Heart right ventricle (tissue), 16 donors: ENCODE measurements around the gene C2CD5. TPM values are rescaled to one million over a fixed set of nuclear protein-coding genes. Genes with fewer than 3 reads are reported as not detected.

Experiments
- ATAC-seq, 8 donors: fragments of 200-7000 bp; cut with Tn5 transposase; one replicate each; pipeline ENCODE4 v1.9.1; 2020; ENCODE audit warnings: mild to moderate bottlenecking in 8 of 8, moderate library complexity in 8 of 8, moderate number of reproducible peaks in 1 of 8
- DNase-seq, 2 donors: peaks; one replicate each; pipeline ENCODE4 v3.0.0-alpha.2; 2020
- H3K27ac ChIP-seq, 10 donors: fragments of 200-600 bp; sonication (generic) in 2 of 10; one replicate each; pipeline versions ENCODE4 v1.5.0 to v1.8.0; 2020 to 2022; ENCODE audit warnings: mild to moderate bottlenecking in 3 of 10
- H3K27me3 ChIP-seq, 7 donors: fragments of 200-600 bp; one replicate each; pipeline ENCODE4 v1.8.0; 2021 to 2022; ENCODE audit warnings: mild to moderate bottlenecking in 2 of 7
- H3K36me3 ChIP-seq, 9 donors: fragments of 200-600 bp; sonication (generic) in 1 of 9; one replicate each; pipeline versions ENCODE4 v1.5.0 to v1.8.0; 2020 to 2022; ENCODE audit warnings: mild to moderate bottlenecking in 2 of 9
- H3K4me1 ChIP-seq, 9 donors: fragments of 200-600 bp; sonication (generic) in 1 of 9; one replicate each; pipeline versions ENCODE4 v1.5.0 to v1.8.0; 2020 to 2022; ENCODE audit warnings: mild to moderate bottlenecking in 4 of 9
- H3K4me3 ChIP-seq, 10 donors: fragments of 200-600 bp; sonication (generic) in 2 of 10; one replicate each; pipeline versions ENCODE4 v1.5.0 to v1.8.0; 2020 to 2022; ENCODE audit warnings: mild to moderate bottlenecking in 7 of 10, moderate library complexity in 2 of 10
- H3K9me3 ChIP-seq, 11 donors: fragments of 200-600 bp in 10 of 11; sonication (generic) in 2 of 11; one replicate each; pipeline versions ENCODE4 v1.5.0 to v1.8.0; 2013 to 2022; ENCODE audit warnings: mild to moderate bottlenecking in 2 of 11, control low read depth in 1 of 11, moderate library complexity in 1 of 11
- CTCF ChIP-seq, 9 donors: fragments of 200-600 bp; sonication (generic) in 2 of 9; IDR thresholded peaks; one replicate each; pipeline versions ENCODE4 v1.5.0 to v1.8.0; 2021 to 2022; ENCODE audit warnings: antibody characterized with exemption in 9 of 9, mild to moderate bottlenecking in 5 of 9, moderate library complexity in 1 of 9
- WGBS, 2 donors: extraction: QIAGEN DNeasy Blood & Tissue Kit; methylation state at CpG; one replicate each; pipeline ENCODE4 v1.1.7; 2013; ENCODE audit warnings: inconsistent platforms in 1 of 2; 5-methylcytosine and 5-hydroxymethylcytosine counted together
- intact Hi-C, 10 donors: fragments of 100-400 bp; cut with DNase I; formaldehyde crosslinking; loops; one replicate each; pipeline versions ENCODE4 v1.11.1 to v1.14.2; 2022
- polyA plus RNA-seq, 2 donors: library from polyadenylated mRNA; stranded (reverse); fragments of 200-250 nt; gene quantifications; one replicate each; pipeline ENCODE4 v1.2.3, GENCODE V29; 2013
- total RNA-seq, 10 donors: library from RNA; stranded (reverse); fragmentation: NEBNext Ultra II Directional in 3 of 10; extraction: Animal tissue kit (Norgen Biotek cat#: 25700) in 3 of 10; gene quantifications; one replicate each; pipeline versions ENCODE4 v1.2.1 to v1.2.4, GENCODE V29; 2021 to 2023
- donor health status: Arrhythmogenic right ventricular cardiomyopathy.
- donor health status: ischemic (EF 13 %, LVEDD 7.1; RV severe dilation, severe dysfunction).
- donor health status: healthy with polysubstance abuse.
- donor health status: DM: no; HTN: yes; CAD: no.
- donor health status: DM: no; HTN: no; CAD: no.
- donor health status: ischemic (EF 25% LVEDD 6.9; RV normal size, moderate dysfunction).
- donor health status: ischemic (EF 25% LVEDD 5.7; RV mildly dilated, moderate dysfunction).
- donor health status: healthy.
- donor health status: DM: yes; HTN: yes; CAD: no.
- donor health status: Ischemic cardiomyopathy.
- donor health status: ischemic (EF 35%, LVEDD 5.7; RV mildly dilated, moderate dysfunction).
- donor health status: nonischemic (EF 11% LVEDD 7.7; RV severe dilation, severe dysfunction).
- donor health status: DM: yes; HTN: yes; CAD: no.
- donor health status: PGD.
- donor health status: ischemic (EF 29% LVEDD 5.4; RV normal size, mild dysfunction).
- donor health status: nonischemic (EF 23%, LVEDD 6.1; RV moderate dilation, normal function).

C2CD5 gene
- total and polyA plus RNA-seq, 12 donors, result 5.0 to 30.2 (median 20.2) TPM

DNA sequence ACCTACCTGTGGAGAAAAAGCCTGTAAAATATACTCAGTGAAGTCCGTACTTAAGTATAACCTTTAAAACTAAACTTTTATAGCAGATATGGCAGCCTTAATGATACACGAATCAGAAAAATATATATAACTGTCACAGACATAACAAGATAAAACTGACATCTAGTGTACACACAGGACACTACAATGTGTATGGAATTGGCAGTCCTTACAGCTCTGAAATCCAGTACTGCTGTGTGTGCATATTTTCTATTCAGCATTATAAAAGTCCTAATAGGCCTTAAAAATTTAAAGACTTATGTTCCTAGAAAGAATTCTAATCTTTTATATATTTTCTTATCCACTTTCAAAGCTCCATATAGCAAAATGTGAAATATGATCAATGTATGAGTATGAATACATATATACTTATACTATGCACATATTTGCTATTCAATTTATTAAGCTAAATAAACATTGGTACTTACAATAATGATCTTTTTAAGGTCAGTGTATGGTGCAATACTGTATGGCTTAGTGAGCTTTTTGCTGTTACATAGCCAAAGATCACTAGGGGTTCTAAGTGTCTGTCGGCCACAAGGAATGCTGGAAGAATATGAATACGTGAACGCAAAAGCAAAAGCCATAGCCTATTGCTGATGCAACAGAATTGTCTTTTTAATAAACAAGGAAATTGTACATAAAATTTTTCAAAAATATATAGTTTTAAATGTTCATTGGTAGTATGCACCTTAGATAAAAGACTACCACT is 69.2 kb downstream of the C2CD5 start:
- DNase-seq, result no peak

DNA sequence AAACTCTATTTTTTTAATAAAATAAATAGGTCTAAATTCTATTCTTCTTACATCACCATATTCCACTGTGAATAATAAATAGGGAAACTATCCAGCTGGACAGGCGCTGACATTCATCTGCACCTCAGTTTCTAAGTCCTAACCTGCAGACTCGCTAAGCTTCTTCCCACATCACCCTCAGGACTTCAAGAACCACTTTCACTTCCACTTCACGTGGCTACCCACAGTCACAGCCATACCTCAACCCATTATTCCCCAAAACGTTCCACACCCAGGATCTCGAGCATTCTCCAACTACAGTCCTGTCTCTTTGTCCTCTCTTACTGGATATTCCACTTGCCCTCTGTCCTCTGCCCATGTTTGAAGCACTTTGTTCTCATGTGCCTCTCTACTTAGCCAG is 71.1 kb downstream of the C2CD5 start:
- Histone ChIP-seq H3K4me3 (no peak overlapping the region), H3K36me3 (peaks cover 0 to 99% (median 20%) of the 10 kb centered on the region in 9 donors), H3K4me1 (peaks cover 0 to 7% (median 0%) of the 10 kb centered on the region in 9 donors), H3K27me3 (no peaks in the 10 kb centered on the region), H3K27ac (no peak overlapping the region), H3K9me3 (no peaks in the 10 kb centered on the region)
- DNase-seq, result no peak
- TF ChIP-seq CTCF (IDR thresholded peaks at IDR 0.05), result no peak
- 84 to 88% methylated on average over 5 of the region's 5 CpGs for WGBS, 2 donors
- intact Hi-C loops, result no loop called here
- no peak for ATAC-seq

More for the DNA sequence above, 69.2 kb downstream of the C2CD5 start:
- intact Hi-C loops, result no loop called here
- Histone ChIP-seq H3K27me3 (no peaks in the 10 kb centered on the region), H3K4me1 (peaks cover 0 to 9% (median 0%) of the 10 kb centered on the region in 9 donors), H3K4me3 (no peak overlapping the region), H3K36me3 (peaks cover 0 to 93% (median 10%) of the 10 kb centered on the region in 9 donors), H3K9me3 (no peaks in the 10 kb centered on the region), H3K27ac (no peak overlapping the region)
- no peak for TF ChIP-seq CTCF (IDR thresholded peaks at IDR 0.05)
- ATAC-seq, result no peak
- WGBS, 2 donors, result 87 to 90% methylated on average over 5 of the region's 5 CpGs

- WGBS, 2 donors, result 91 to 96% methylated on average over 10 of the region's 10 CpGs
- no peak for TF ChIP-seq CTCF (IDR thresholded peaks at IDR 0.05)
- ATAC-seq, result no peak
- intact Hi-C loops, result loop anchor here in 1 of 10 donors (10.0 kb wide), 1 partner anchor 992 kb away; no protein-coding TSS in a partner anchor
- Histone ChIP-seq H3K36me3 (peaks cover 0 to 69% (median 16%) of the 10 kb centered on the region in 9 donors), H3K4me1 (no peaks in the 10 kb centered on the region), H3K27me3 (no peaks in the 10 kb centered on the region), H3K4me3 (no peak overlapping the region), H3K9me3 (no peaks in the 10 kb centered on the region), H3K27ac (no peak overlapping the region)
- no peak for DNase-seq
Measured at GRCh38 chr12:22467190-22467589, 77.2 kb downstream of the C2CD5 start.

GRCh38 chr12:22463306-22463705 is 81.0 kb downstream of the C2CD5 start:
- ATAC-seq, result no peak
- H3K4me1 ChIP-seq, result no peaks in the 10 kb centered on the region
- H3K9me3 ChIP-seq, result no peaks in the 10 kb centered on the region
- no peak overlapping the region for H3K27ac ChIP-seq
- DNase-seq, result no peak
- no peak for TF ChIP-seq CTCF (IDR thresholded peaks at IDR 0.05)
- H3K4me3 ChIP-seq, result no peak overlapping the region
- no peaks in the 10 kb centered on the region for H3K27me3 ChIP-seq
- intact Hi-C loops, result loop anchor here in 2 of 10 donors (5.0 to 10.0 kb wide), 2 partner anchors 381 to 989 kb away; no protein-coding TSS in a partner anchor
- peaks cover 0 to 46% (median 4%) of the 10 kb centered on the region in 9 donors for H3K36me3 ChIP-seq
- 86 to 95% methylated on average over 2 of the region's 2 CpGs for WGBS, 2 donors
